Measurements from ENCODE around the gene CTXN2.

CTXN2 gene

GRCh38 chr15:48225771-48226170, 34.3 kb downstream of the CTXN2 start:
- no peak for DNase-seq

DNA sequence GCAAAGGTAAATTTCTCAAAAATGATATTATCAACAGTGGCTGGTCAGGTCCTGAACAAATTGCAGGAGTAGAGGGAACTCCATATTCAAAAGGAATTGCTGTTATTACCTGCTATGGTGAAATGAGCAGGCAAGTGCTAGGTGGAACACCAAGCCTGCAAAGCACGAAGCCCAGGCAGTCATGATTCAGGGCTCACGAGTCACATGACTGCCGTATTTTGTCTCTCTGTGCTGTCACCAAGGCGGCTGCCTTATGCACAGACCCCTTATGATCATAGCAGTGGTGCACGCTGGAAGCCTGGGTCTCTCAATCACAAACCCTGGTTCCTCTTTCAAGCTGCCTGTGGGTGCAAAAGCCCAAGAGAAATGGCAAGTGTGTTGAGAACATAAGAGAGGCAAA, 39.0 kb downstream of the CTXN2 start:
- DNase-seq = no peak

- no peak for DNase-seq
These were observed 41.8 kb downstream of the CTXN2 start for GRCh38 chr15:48233246-48233645.

DNA sequence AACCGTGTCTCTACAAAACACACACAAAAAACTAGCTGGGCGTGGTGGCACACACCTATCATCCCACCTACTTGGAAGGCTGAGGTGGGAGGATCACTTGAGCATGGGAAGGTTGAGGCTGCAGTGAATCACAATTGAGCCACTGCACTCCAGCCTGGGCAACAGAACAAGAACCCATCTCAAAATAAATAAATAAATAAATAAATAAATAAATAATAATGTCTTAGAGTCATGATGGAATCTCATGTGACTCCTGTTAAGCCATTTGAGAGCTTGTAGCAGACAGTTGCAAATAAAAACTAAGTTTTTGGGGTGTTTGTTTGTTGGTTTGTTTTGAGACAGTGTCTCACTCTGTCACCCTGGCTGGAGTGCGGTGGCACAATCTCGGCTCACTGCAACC, 47.9 kb downstream of the CTXN2 start:
- DNase-seq = no peak

- no peak for DNase-seq
These were observed 50.5 kb downstream of the CTXN2 start for GRCh38 chr15:48242015-48242414.

GRCh38 chr15:48242535-48242934, 51.1 kb downstream of the CTXN2 start:
- no peak for DNase-seq

DNA sequence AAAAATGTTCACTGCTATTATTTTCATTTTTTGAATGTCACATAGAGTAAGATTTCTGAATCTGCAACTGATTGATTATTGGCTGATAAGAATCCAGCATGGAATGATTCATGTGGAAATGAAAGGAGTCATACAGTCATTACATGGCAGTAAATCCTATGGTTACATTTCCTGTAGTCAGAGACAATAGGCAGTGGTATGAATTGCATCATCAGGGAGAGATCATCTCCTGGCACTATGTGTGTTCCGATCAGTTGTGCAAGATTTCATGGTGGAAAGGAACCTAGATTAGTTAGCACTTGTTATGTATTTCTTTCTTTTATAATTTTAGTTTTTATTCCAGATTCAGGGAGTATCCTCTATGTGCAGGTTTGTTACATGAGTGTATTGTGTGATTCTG, 53.5 kb downstream of the CTXN2 start:
- DNase-seq = peak; percentile 35

GRCh38 chr15:48248414-48248813, 56.9 kb downstream of the CTXN2 start:
- no peak for DNase-seq

- DNase-seq = peak; percentile 83
These were observed 59.2 kb downstream of the CTXN2 start for GRCh38 chr15:48250640-48251076.

DNA sequence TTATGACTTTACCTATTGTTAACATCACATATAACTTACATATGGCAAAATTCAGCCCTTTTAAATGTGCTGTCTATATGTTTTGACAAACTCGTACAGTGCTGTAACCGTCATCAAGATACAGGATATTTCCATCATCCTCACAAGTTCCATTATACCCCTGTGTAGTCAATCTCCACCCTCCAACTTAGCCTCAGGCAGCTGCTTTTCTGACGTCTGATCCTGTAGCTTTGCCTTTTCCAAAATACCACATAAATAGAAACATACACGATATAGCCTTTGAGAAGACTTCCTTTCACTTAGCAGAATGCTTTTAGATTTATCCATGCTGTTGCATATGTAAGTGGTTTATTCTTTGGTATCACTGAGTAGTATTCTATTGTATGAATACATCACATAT, 61.7 kb downstream of the CTXN2 start:
- no peak for DNase-seq

Data from fibroblast of skin of right quadriceps (primary cell).